Endothelial cell (in vitro differentiated cells): ENCODE measurements around the gene LCORL. TPM values are rescaled to one million over a fixed set of nuclear protein-coding genes. Genes with fewer than 3 reads are reported as not detected.
"Not testable (repeated sequence)": the region's sequence is repeated elsewhere in the genome, so short reads cannot be mapped to it uniquely, and the experiment has no call there.

Experiments
- DNase-seq: peaks from one replicate; pipeline ENCODE4 v3.0.0; 2021; ENCODE audit warnings: low spot score
- H3K27ac Mint-ChIP-seq: one replicate; pipeline ENCODE4 v1.8.0; 2021; ENCODE audit warnings: mixed read lengths, inconsistent platforms; ENCODE audit not compliant: unreplicated experiment
- H3K27me3 Mint-ChIP-seq: one replicate; pipeline ENCODE4 v1.8.0; 2021; ENCODE audit warnings: mild to moderate bottlenecking, moderate library complexity, mixed read lengths, inconsistent platforms; ENCODE audit not compliant: unreplicated experiment
- H3K36me3 Mint-ChIP-seq: one replicate; pipeline ENCODE4 v1.8.0; 2021; ENCODE audit warnings: mild to moderate bottlenecking, low read depth, mixed read lengths, inconsistent platforms; ENCODE audit not compliant: unreplicated experiment
- H3K4me1 Mint-ChIP-seq: one replicate; pipeline ENCODE4 v1.8.0; 2021; ENCODE audit warnings: mild to moderate bottlenecking, mixed read lengths, inconsistent platforms; ENCODE audit not compliant: unreplicated experiment
- H3K4me3 Mint-ChIP-seq: one replicate; pipeline ENCODE4 v1.8.0; 2021; ENCODE audit warnings: mild to moderate bottlenecking, mixed read lengths, inconsistent platforms; ENCODE audit not compliant: unreplicated experiment
- H3K9me3 Mint-ChIP-seq: one replicate; pipeline ENCODE4 v1.8.0; 2021; ENCODE audit warnings: mixed read lengths, inconsistent platforms; ENCODE audit not compliant: unreplicated experiment
- total RNA-seq: library from RNA; stranded (reverse); fragmentation: NEBNext Ultra II Directional; extraction: Animal tissue kit (Norgen Biotek cat#: 25700); gene quantifications from one replicate; pipeline ENCODE4 v1.2.1, GENCODE V29; 2021; ENCODE audit not compliant: unreplicated experiment
- TF ChIP-seq, protein P1 (sequence below): fragments of 200-600 bp; sonication (generic); IDR thresholded peaks from one replicate; pipeline ENCODE4 v1.5.0; 2021; ENCODE audit warnings: antibody characterized with exemption; ENCODE audit not compliant: unreplicated experiment

Gene LCORL
- total RNA-seq, 1 donor from 2014 or later = 18.4 TPM

DNA sequence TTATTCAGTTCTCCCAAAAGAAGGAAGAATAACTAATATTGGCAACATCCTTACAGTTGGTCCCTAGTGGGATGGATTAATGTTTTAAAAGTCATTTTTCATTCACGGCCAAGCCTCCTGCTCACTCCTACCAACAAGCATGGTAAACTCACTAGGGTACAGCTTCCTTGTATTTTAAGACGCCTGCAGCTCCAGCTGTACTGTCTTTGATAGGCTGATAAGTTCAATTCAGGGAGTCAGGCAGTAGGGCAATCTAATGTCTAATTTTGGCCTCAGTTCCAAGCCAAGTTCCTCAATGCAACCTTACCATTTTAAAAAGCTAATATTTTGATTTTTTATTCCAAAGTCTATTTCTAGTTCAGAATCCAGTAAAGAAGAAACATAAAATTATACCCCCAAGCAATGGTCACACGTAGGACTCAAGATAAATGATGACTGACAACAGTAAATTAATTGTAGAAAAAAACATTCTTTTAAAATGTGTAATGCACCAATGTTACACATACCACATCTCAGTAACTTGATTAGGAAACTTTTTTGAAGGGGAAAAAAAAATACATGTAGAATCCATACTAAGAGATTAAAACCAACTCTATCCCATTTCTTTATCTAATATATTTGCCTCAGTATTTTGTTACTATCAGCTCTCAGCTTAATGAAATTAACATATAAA, 9.3 kb downstream of the LCORL start:
- TF ChIP-seq, protein P1, sequence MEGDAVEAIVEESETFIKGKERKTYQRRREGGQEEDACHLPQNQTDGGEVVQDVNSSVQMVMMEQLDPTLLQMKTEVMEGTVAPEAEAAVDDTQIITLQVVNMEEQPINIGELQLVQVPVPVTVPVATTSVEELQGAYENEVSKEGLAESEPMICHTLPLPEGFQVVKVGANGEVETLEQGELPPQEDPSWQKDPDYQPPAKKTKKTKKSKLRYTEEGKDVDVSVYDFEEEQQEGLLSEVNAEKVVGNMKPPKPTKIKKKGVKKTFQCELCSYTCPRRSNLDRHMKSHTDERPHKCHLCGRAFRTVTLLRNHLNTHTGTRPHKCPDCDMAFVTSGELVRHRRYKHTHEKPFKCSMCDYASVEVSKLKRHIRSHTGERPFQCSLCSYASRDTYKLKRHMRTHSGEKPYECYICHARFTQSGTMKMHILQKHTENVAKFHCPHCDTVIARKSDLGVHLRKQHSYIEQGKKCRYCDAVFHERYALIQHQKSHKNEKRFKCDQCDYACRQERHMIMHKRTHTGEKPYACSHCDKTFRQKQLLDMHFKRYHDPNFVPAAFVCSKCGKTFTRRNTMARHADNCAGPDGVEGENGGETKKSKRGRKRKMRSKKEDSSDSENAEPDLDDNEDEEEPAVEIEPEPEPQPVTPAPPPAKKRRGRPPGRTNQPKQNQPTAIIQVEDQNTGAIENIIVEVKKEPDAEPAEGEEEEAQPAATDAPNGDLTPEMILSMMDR = no peak

DNA sequence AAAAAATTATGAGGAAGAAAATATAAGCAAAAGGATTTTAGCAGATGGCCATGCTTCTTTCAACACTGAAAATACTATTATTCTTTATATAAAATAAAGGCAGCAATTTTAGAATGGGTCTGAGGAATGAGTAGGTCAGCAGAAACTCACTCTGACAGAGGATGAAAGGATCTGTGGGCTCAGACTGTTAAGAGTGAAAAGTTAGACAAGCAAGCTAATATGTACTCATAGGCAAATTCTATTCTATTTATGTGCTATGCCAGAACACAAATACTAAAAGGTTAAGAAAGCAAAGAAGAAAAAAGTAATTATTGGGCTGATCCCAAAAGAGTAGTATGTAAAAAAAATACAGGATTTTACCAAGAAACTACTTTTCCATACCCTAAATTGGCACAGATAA, 13.9 kb downstream of the LCORL start:
- Mint-ChIP-seq H3K4me3 (no peak overlapping the region), H3K27ac (no peak overlapping the region), H3K36me3 (peaks cover 20% of the 10 kb centered on the region), H3K9me3 (peaks cover 7% of the 10 kb centered on the region), H3K4me1 (peaks cover 4% of the 10 kb centered on the region), H3K27me3 (no peaks in the 10 kb centered on the region)
- TF ChIP-seq, protein P1 = no peak
- DNase-seq = no peak

More for the DNA sequence above, 9.3 kb downstream of the LCORL start:
- Mint-ChIP-seq H3K36me3 (no peaks in the 10 kb centered on the region), H3K4me3 (no peak overlapping the region), H3K27me3 (no peaks in the 10 kb centered on the region), H3K27ac (no peak overlapping the region), H3K9me3 (no peaks in the 10 kb centered on the region), H3K4me1 (peaks cover 4% of the 10 kb centered on the region)
- no peak for DNase-seq

DNA sequence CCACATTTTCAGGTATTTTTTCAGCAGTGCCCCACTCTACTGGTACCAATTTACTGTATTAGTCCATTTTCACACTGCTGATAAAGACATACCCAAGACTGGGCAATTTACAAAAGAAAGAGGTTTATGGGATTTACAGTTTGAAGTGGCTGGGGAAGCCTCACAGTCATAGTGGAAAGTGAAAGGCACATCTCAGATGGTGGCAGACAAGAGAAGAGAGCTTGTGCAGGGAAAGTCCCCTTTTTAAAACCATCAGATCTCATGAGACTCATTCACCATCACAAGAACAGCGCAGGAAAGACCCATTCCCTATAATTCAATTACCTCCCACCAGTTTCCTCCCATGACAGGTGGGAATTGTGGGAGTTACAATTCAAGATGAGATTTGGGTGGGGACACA, 15.1 kb downstream of the LCORL start:
- peaks cover 20% of the 10 kb centered on the region for H3K36me3 Mint-ChIP-seq
- not testable (repeated sequence) for H3K9me3 Mint-ChIP-seq, DNase-seq, H3K27me3 Mint-ChIP-seq, H3K27ac Mint-ChIP-seq, H3K4me1 Mint-ChIP-seq
- H3K4me3 Mint-ChIP-seq = peak overlapping the region; percentile 77

DNA sequence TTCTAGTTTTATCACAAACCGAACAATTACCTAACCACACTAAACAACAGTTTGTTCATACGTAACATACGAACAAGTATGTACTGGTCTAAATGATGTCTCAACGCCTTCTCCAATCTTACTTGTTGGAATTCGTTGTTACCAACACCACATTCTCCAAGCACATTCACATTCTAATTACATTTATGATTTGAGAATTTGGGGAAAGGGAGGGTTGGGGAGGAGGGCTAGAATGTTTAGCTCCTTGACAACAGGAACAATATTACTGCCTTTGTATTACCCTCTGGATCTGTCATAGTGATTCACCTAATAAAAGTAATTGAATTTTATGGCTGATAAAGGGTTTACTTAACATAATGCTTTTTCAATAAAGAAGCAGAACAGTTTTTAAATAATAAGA, 24.4 kb downstream of the LCORL start:
- H3K9me3 Mint-ChIP-seq = no peaks in the 10 kb centered on the region
- TF ChIP-seq, protein P1 = no peak
- DNase-seq = no peak
- H3K36me3 Mint-ChIP-seq = no peaks in the 10 kb centered on the region
- H3K27me3 Mint-ChIP-seq = no peaks in the 10 kb centered on the region
- H3K27ac Mint-ChIP-seq = peak overlapping the region; percentile 5
- H3K4me1 Mint-ChIP-seq = no peaks in the 10 kb centered on the region
- no peak overlapping the region for H3K4me3 Mint-ChIP-seq

DNA sequence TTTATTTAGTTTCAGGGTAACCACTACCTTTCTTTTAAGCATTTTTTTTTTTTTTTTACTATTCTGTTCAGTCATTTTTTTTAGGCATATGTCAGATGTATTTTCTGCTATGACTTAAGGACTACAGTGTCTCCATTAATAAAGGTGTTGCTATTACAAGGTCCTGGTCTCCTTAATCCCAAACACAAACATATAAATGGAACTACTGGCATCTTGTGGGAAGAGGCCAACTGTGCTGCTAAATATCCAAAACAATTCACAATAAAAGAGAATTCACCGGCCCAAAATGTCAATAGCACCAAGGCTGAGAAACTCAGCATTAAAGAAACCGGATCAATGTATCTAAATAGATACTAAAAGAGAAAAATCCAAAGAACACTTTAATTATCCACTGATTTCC, 26.4 kb downstream of the LCORL start:
- TF ChIP-seq, protein P1 = no peak
- Mint-ChIP-seq H3K9me3 (no peaks in the 10 kb centered on the region), H3K27ac (no peak overlapping the region), H3K36me3 (no peaks in the 10 kb centered on the region), H3K27me3 (no peaks in the 10 kb centered on the region), H3K4me3 (no peak overlapping the region), H3K4me1 (no peaks in the 10 kb centered on the region)
- DNase-seq = no peak
